ENCODE results near the gene ABCD4.

GRCh38 chr14:74346341-74346740 is 43.6 kb upstream of the ABCD4 start:
- TF ChIP-seq CTCF (IDR thresholded peaks at IDR 0.05 in 8 of 11, conservative IDR thresholded peaks at IDR 0.05 in 3 of 11), result no peak
- no peak for TF ChIP-seq POLR2AphosphoS5 (IDR thresholded peaks at IDR 0.05)
